Measurements from ENCODE around the gene SIX6. TPM values are rescaled to one million over a fixed set of nuclear protein-coding genes. Genes with fewer than 3 reads are reported as not detected.
"Not testable (repeated sequence)": the region's sequence is repeated elsewhere in the genome, so short reads cannot be mapped to it uniquely, and the experiment has no call there.

The SIX6 gene
- 0.08 TPM for polyA plus RNA-seq (ENCODE audit: insufficient read length)

DNA sequence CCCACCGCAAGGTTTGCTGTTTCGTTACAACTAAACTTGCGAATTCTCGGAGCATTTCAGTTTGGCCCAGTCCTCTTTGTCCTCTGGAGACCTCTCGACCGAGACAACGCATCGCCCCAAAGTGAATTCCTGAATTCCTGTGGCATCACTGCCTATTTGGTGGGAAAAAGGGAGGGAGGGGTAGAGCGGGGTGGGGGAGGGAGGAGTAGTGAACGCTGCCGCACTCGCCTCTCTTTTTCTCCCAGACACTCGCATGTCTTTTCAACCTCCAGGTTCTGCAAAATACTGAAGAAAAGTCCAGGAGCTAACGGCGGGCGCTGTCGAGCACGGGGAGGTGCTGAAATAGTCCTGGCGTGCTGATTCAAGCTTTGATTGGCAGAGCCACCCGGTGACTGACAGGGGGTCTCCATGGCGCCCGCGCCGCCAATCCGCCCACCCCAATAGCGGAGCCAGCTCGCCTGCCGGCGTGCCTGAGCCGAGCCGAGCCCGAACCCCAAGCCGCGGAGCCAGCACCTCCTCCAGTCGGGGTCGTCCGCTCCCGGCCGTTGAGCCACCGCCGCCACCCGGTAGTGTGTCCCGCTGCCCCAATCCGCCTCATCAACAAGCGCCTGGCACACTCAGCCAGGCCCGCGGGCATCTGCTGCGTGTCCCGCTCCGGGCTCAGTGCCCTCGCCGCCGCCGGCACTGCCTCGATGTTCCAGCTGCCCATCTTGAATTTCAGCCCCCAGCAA, at the start of gene SIX6:
TSS of gene SIX6 (plus strand) at position 440 of the 731 bp plus-strand sequence. CDS start at position 693, 253 bp downstream.
- DNase-seq (ENCODE audit: low read depth) = no peak

DNA sequence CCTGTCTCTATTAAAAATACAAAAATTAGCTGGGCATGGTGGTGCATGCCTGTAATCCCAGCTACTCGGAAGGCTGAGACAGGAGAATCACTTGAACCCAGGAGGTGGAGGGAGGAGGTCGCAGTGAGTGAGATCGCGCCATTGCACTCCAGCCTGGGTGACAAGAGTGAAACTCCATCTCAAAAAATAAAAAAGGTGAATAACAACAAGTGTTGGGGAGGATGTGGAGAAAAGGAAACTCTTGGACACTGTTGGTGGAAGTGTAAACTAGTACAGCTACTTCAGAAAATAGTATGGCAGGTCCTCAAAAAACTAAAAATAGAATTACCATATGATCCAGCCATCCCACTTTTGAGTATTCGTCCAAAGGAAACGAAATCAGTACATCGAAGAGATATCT, 28.7 kb upstream of the SIX6 start:
- DNase-seq (ENCODE audit: low read depth) = not testable (repeated sequence)

DNA sequence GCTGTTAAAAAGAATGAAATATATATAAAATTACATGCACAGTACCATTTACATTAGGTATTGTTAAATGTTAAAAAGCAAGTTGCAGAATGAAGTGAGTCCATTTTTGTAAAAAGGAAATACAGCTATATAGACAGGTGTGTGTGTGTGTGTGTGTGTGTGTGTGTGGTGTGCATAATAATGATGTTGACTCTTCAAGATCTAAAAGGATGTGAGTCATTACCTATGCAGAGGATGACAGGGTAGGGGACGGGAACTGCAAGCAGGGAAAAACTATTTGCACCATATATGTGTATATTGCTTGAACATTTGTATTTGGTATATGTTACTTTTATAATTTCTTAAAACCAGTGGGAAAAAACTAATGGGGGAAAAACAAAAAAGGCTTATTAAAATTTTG, 26.2 kb upstream of the SIX6 start:
- DNase-seq (ENCODE audit: low read depth) = no peak

- DNase-seq (ENCODE audit: low read depth) = no peak
Observed at GRCh38 chr14:60485057-60485597, 23.8 kb upstream of the SIX6 start.

DNA sequence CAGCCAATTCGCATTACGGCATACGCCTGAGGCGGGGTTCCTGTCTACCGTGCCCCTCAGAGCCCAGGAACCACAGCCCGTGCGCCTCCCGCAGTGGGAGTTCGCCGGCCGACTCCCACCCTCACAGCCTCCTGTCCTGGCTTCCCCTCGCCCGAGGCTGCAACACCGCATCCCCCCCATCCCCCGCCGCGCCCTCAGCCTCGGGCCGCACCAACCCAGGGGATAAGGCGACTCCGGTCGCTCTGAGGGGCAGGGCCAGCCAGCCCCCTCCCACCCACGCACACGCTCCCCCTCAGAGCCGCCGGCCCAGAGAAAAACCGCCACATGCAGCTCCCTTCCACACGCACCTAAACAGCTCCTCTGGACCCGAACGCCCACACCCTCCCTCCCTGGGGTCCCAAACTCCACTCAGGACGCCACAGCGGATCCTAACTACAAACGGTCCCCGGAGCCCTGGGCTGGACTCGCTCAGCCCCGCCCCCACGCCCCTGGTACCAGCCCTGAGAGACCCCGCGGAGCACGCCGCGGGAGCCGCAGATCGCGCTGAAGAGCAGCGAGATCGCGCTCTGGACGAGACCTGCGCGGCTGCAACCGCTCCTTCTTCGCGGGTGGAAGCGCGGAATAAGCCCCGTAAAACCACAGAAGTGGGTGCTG, 23.2 kb upstream of the SIX6 start, which contains the start of gene C14orf39:
TSS of gene C14orf39 (minus strand) at position 466 of the 654 bp plus-strand sequence. CDS start 985 bp downstream, outside the sequence.
- no peak for DNase-seq (ENCODE audit: low read depth)

GRCh38 chr14:60487211-60487610, 21.7 kb upstream of the SIX6 start:
- DNase-seq (ENCODE audit: low read depth) = no peak

- no peak for DNase-seq (ENCODE audit: low read depth)
Observed at GRCh38 chr14:60488175-60488574, 20.8 kb upstream of the SIX6 start.

DNA sequence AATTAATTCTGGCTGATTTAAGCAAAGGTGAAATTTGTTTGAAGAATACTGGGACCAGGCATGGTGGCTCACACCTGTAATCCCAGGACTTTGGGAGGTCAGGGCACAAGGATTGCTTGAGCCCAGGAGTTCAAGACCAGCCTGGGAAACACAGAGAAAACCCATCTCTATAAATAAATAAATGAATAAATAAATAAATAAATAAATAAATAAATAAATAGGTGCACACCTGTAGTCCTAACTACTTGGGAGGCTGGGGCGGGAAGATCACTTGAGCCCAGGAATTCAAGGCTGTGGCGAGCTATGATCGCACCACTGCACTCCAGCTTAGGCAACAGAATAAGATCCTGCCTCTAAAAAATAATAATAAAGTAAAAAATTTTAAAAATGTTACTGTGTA, 18.7 kb upstream of the SIX6 start:
- no peak for DNase-seq (ENCODE audit: low read depth)

GRCh38 chr14:60495946-60496345, 13.0 kb upstream of the SIX6 start:
- no peak for DNase-seq (ENCODE audit: low read depth)

GRCh38 chr14:60502541-60502940, 6.4 kb upstream of the SIX6 start:
- no peak for DNase-seq (ENCODE audit: low read depth)

DNA sequence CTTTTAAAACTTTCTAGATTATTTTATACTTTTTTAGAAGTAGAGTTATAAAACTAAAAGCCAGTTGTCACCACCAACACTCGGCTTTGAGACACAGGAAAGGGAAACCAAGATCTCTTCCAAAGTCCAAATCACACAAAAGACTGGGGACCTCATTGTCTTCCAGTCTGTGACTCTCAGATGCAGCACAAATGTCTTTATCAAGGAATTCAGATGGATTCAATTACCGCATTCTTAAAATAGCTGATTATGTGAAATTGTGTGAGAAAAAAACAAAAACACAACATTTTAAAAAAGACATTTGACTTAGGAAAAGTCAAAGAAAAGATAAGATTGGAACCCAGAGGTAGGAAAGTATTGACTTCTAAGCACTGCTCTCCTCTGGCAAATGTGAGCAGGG, 3.5 kb upstream of the SIX6 start:
- DNase-seq (ENCODE audit: low read depth) = no peak

DNA sequence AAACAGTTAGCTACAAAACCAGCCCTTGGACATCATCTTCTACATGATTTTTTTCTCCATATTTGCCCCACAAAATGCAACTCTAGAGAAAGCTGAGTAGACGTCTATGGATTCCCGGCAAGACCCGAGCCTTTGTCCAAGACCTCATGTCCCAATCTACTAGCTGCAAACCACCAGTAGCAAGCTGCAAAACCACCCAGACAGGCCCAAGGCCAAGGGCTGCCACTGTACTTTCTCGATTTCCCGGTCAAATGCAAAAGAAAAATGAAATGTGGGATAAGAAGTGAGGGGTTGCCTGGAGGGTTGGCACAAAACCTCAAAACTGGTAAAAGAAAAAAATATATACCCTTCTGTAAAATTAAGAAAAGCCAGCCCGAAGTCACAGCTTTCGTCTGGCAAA, 2.9 kb upstream of the SIX6 start:
- DNase-seq (ENCODE audit: low read depth) = no peak

DNA sequence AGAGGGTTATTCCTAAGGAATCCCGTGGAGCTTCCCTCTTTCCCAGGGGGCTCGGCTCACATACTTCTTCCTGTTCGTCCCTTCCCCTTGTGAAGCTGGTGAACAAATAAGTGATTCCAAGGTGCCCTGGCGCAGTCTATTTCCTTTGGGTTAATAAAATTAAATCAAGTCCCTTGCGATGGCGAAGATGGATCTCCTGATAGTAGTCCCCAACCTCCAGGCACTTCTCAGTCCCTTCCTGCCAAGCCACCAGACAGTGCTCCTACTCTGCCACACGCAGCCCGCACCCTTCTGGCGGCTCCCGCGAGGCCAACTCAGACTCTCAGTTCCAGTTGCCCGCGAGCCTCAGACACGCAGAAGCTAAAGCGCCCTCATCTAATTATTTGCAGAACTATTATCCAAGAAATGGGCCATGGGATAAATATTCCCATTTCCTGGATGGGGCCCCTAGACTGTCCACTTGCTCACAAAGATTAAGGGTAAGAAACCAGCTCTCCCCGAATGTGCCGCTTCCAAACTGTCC, 2.4 kb upstream of the SIX6 start:
- no peak for DNase-seq (ENCODE audit: low read depth)

DNA sequence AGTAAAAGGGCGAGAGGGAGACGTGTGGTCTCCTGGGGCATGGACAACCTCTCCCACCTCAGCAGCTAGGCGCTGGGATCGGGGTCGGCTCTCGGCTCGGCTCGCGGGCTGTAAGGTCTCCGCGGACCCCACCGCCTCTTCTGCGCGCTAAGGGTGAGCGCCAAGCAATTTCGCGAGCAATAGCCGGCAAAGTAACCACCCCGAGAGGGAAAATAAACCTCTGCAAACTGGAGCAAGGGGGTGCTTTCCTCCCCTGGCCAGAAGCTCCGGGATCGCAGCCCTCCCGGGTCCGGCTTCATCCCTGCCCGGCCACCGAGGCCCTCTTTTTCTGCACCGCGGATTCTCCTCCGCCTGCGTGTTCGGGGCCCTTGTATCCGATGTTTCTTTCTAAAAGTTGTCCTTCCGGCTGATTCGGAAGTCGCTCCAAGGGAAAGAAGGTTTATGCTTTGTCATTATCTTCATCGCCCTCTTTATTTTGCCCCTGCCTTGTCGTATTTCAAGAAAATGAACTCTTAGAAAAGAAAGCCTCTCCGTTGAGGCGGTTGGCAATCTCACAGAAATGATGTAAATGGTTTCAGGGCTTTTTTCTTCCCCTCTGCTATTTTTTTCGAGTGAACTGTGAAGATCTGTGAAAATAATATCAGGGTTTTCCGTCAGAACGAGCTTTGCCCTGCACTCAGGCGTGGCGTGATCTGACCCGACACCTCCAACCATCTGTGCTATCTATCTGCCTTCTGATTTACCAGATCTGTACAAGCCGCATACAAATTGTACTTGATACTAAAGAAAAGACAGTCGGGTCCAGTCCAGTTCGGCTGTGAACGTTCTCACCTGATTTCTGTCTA, 1.7 kb upstream of the SIX6 start:
- DNase-seq (ENCODE audit: low read depth) = no peak

DNA sequence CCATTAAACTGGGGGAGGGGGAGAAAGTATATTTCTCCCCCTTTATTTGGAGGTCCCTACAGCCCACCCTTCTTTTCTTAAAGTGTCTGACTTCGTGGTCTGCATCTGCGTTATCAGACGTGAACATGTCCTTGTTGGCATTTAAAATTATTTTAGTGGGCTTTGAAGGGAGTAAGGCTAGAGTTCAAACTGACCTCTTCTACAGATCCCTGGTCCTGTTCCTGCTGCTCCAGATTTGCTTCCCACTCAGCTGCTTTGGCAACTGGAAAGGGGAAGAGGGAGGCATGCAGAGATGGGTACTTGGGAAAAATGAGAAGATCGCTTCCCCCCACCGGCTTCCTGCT, 611 bp upstream of the SIX6 start:
- no peak for DNase-seq (ENCODE audit: low read depth)

- DNase-seq (ENCODE audit: low read depth) = no peak
Observed at GRCh38 chr14:60509438-60510253, 700 bp downstream of the SIX6 start.

DNA sequence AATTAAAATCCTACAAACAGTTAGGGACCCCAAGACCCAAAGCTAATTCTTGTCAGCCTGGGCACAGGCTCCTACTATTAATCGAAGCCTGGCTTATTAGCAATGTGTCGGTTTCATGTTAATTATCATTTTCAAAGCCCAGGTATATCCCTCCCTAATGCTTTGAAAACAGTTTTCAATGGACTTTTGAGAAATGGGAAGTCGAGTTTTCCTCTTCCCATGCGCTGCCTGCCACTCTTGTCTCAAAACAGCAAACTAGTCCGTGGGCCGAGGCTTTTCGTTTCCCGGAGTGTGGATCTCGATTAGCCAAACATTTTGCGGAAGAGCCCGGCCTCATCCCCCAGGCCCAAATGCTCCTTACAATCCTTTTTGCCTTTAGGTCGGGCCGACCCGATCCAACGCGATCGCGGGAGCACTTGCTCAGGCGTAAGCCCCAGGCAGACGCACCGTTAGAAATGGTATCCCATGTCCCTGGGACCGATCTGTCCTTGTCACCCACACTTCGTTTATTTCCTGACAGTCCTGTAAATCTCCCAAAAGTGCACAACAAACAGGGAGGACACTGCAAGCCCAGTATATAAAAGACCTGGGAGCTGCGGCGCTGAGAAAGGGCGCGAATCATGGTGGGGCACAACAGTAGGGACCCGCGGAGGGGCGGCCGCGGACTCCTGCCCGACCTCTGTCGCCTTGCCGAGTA, 1.5 kb downstream of the SIX6 start:
- no peak for DNase-seq (ENCODE audit: low read depth)

- no peak for DNase-seq (ENCODE audit: low read depth)
Observed at GRCh38 chr14:60510951-60511599, 2.1 kb downstream of the SIX6 start.

DNA sequence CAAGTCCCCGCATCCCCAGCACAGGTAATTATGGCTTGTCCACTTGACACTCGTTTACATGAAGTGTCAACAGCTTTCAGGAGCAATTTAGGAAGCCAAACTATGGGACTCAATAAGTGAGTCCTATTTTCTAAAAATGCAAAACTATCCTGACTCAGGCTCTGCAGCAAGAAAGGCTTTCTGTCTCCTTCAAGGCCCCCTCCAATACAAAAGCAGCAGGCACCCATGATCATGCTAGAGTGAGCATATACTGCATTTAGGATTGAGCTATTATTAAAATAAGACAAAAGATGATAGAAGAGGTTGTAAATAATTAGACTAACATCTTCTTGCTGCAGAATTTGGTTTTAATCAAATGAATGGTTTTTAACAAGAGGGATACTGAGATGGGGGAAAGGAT, 3.2 kb downstream of the SIX6 start:
- DNase-seq (ENCODE audit: low read depth) = no peak

DNA sequence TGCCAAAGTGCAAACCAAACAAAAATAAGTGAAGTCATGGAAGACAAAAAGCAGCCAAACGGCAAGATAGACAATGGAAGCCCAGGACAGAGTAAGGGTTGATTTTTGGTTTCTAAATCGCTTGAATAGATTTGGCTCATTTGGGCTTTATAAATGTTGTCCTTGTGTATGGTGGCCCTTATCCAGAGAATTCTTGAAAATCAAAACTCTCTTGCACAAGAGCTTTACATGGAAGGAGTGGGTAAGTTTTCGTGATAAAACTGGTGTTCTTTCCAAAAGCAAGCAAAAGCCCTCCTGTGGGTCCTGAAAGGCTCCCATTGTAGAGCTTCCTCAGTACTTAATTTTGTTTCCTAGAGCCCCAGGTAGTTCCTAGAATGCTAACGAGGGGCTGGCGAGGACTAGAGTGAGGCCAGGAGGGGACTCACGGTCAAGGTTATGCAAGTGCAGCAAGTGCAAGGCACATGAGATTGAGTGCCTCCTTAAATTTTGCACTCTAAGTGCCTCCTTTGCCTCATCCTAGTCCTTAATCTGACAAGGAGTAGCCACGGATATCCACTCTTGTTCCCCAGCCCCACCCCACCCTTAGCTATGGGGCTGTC, 4.1 kb downstream of the SIX6 start:
- DNase-seq (ENCODE audit: low read depth) = no peak
